Activated effector memory CD4-positive, alpha-beta T cell treated with anti-CD3 and anti-CD28 coated beads, Interleukin-2, amount 50 U/mL, for 16 hours (primary cell): ENCODE measurements around the gene ATP8A2.
A peak's percentile ranks its signal among the peaks of the same experiment; 100 is the strongest.

ENCODE experiments used
- DNase-seq: peaks from one replicate; pipeline ENCODE4 v3.0.0-alpha.2; 2020

Gene ATP8A2

GRCh38 chr13:25982907-25983306 lies 611.1 kb downstream of the ATP8A2 start:
- no peak for DNase-seq

- DNase-seq, result no peak
These were observed 616.2 kb downstream of the ATP8A2 start for GRCh38 chr13:25987987-25988386.

- no peak for DNase-seq
These were observed 616.9 kb downstream of the ATP8A2 start for GRCh38 chr13:25988661-25989060.

GRCh38 chr13:25990801-25991200 lies 619.0 kb downstream of the ATP8A2 start:
- DNase-seq, result no peak

- no peak for DNase-seq
These were observed 620.3 kb downstream of the ATP8A2 start for GRCh38 chr13:25992076-25992475.

- no peak for DNase-seq
These were observed 635.7 kb downstream of the ATP8A2 start for GRCh38 chr13:26007261-26008125.

- DNase-seq, result no peak
These were observed 638.9 kb downstream of the ATP8A2 start for GRCh38 chr13:26010487-26011207.

- no peak for DNase-seq
These were observed 639.4 kb downstream of the ATP8A2 start for GRCh38 chr13:26011208-26011573.

- DNase-seq, result peak; percentile 77
These were observed 640.4 kb downstream of the ATP8A2 start for GRCh38 chr13:26011996-26012821.

- no peak for DNase-seq
These were observed 641.2 kb downstream of the ATP8A2 start for GRCh38 chr13:26012995-26013394.

GRCh38 chr13:26015271-26016125 lies 643.7 kb downstream of the ATP8A2 start:
- no peak for DNase-seq

- DNase-seq, result no peak
These were observed 644.4 kb downstream of the ATP8A2 start for GRCh38 chr13:26016189-26016588.

GRCh38 chr13:26017196-26017921 lies 645.6 kb downstream of the ATP8A2 start:
- DNase-seq, result no peak

- no peak for DNase-seq
These were observed 646.3 kb downstream of the ATP8A2 start for GRCh38 chr13:26017932-26018665.

GRCh38 chr13:26019251-26019650 lies 647.5 kb downstream of the ATP8A2 start:
- DNase-seq, result no peak

- DNase-seq, result no peak
These were observed 648.4 kb downstream of the ATP8A2 start for GRCh38 chr13:26019881-26020870.

GRCh38 chr13:26020891-26021290 lies 649.1 kb downstream of the ATP8A2 start:
- DNase-seq, result no peak

- no peak for DNase-seq
These were observed 649.7 kb downstream of the ATP8A2 start for GRCh38 chr13:26021516-26021915.

GRCh38 chr13:26021956-26022355 lies 650.2 kb downstream of the ATP8A2 start:
- no peak for DNase-seq
